Right kidney (tissue), 9 donors: ENCODE data around the gene KCNRG.
"Not testable (repeated sequence)": the region's sequence is repeated elsewhere in the genome, so short reads cannot be mapped to it uniquely, and the experiment has no call there.

Source experiments
- DNase-seq: peaks from one replicate; pipeline ENCODE4 v3.0.0-alpha.2; 2016
- long read RNA-seq, 8 donors: transcript quantifications; one replicate each; lab custom pipeline, GENCODE V29; 2026

Gene KCNRG
- long read RNA-seq, donor 1: 0 reads
- long read RNA-seq, donor 2: 0 reads
- long read RNA-seq, donor 3: 0 reads
- long read RNA-seq, donor 4: 0 reads
- long read RNA-seq, donor 5: 0 reads
- long read RNA-seq, donor 6: 0 reads
- long read RNA-seq, donor 7: 0 reads
- long read RNA-seq, donor 8: 0 reads

- no peak for DNase-seq
Observed at GRCh38 chr13:50015258-50015657, at the start of gene KCNRG. Gene KCNRG, plus strand, starts transcription at chr13:50015444. Its CDS starts 50 bp downstream, at chr13:50015494.

GRCh38 chr13:49967456-49967855 is 47.8 kb upstream of the KCNRG start:
- no peak for DNase-seq

GRCh38 chr13:49972709-49973108 is 42.5 kb upstream of the KCNRG start:
- no peak for DNase-seq

- no peak for DNase-seq
Observed at GRCh38 chr13:49975826-49976225, 39.4 kb upstream of the KCNRG start.

GRCh38 chr13:49976314-49977258 is 38.7 kb upstream of the KCNRG start:
- DNase-seq: peak; percentile 21

GRCh38 chr13:49977992-49978391 is 37.3 kb upstream of the KCNRG start:
- DNase-seq: no peak

GRCh38 chr13:49980266-49980665 is 35.0 kb upstream of the KCNRG start:
- no peak for DNase-seq

GRCh38 chr13:49985129-49985528 is 30.1 kb upstream of the KCNRG start:
- no peak for DNase-seq

- no peak for DNase-seq
Observed at GRCh38 chr13:49986471-49986870, 28.8 kb upstream of the KCNRG start.

GRCh38 chr13:49990612-49991011 is 24.6 kb upstream of the KCNRG start:
- DNase-seq: not testable (repeated sequence)

GRCh38 chr13:49993111-49993510 is 22.1 kb upstream of the KCNRG start:
- no peak for DNase-seq

GRCh38 chr13:49993666-49994065 is 21.6 kb upstream of the KCNRG start:
- DNase-seq: no peak

GRCh38 chr13:49995625-49996101 is 19.6 kb upstream of the KCNRG start:
- DNase-seq: no peak

GRCh38 chr13:49996161-49996915 is 18.9 kb upstream of the KCNRG start:
- peak; percentile 97 for DNase-seq

- DNase-seq: peak; percentile 99
Observed at GRCh38 chr13:49996951-49997895, 18.0 kb upstream of the KCNRG start, which contains the start of gene TRIM13. Gene TRIM13, plus strand, starts transcription at chr13:49997042. Its CDS starts 14,899 bp downstream, at chr13:50011941.

- DNase-seq: peak; percentile 37
Observed at GRCh38 chr13:49997955-49998354, 17.3 kb upstream of the KCNRG start.

GRCh38 chr13:49998714-49999624 is 16.3 kb upstream of the KCNRG start:
- no peak for DNase-seq

- no peak for DNase-seq
Observed at GRCh38 chr13:50001287-50001686, 14.0 kb upstream of the KCNRG start.

- DNase-seq: no peak
Observed at GRCh38 chr13:50006426-50007135, 8.7 kb upstream of the KCNRG start.

GRCh38 chr13:50011461-50011860 is 3.8 kb upstream of the KCNRG start:
- no peak for DNase-seq
